GM12801 (cell line): ENCODE measurements around the gene ITGAL.

Source experiments
- CTCF ChIP-seq: IDR thresholded peaks from one replicate; pipeline ENCODE4 v1.5.1; 2011; ENCODE audit warnings: control low read depth; ENCODE audit not compliant: insufficient read length; ENCODE audit errors: extremely low read depth

The ITGAL gene

GRCh38 chr16:30570636-30571444 lies 98.3 kb downstream of the ITGAL start:
- TF ChIP-seq CTCF = no peak

GRCh38 chr16:30571445-30572322 lies 99.1 kb downstream of the ITGAL start, which contains the start of gene ZNF688:
TSS of gene ZNF688 (minus strand) at chr16:30571714. CDS start at chr16:30571629, 85 bp downstream.
- TF ChIP-seq CTCF = no peak
